HG02571 (cell line): Measurements from ENCODE around the gene AADAC.
"Not testable (repeated sequence)": the region's sequence is repeated elsewhere in the genome, so short reads cannot be mapped to it uniquely, and the experiment has no call there.

Experiments used
- ATAC-seq: cut with Tn5 transposase; IDR thresholded peaks from one replicate; pipeline ENCODE4 v1.9.1; 2021; ENCODE audit warnings: mild to moderate bottlenecking, moderate library complexity; ENCODE audit not compliant: unreplicated experiment

The AADAC gene

GRCh38 chr3:151813799-151814198, at the start of gene AADAC:
AADAC (plus strand) TSS chr3:151814116; CDS start chr3:151814163, 47 bp downstream.
- no peak for ATAC-seq

GRCh38 chr3:151764699-151765098, 49.2 kb upstream of the AADAC start:
- ATAC-seq = not testable (repeated sequence)

- no peak for ATAC-seq
These were observed 48.2 kb upstream of the AADAC start for GRCh38 chr3:151765685-151766084.

- no peak for ATAC-seq
These were observed 47.5 kb upstream of the AADAC start for GRCh38 chr3:151766454-151766853.

GRCh38 chr3:151768393-151768930, 45.5 kb upstream of the AADAC start:
- no peak for ATAC-seq

GRCh38 chr3:151769175-151769574, 44.7 kb upstream of the AADAC start:
- no peak for ATAC-seq

- no peak for ATAC-seq
These were observed 43.0 kb upstream of the AADAC start for GRCh38 chr3:151770956-151771355.

- no peak for ATAC-seq
These were observed 41.0 kb upstream of the AADAC start for GRCh38 chr3:151772825-151773480.

- no peak for ATAC-seq
These were observed 39.7 kb upstream of the AADAC start for GRCh38 chr3:151774235-151774634.

- ATAC-seq = no peak
These were observed 39.0 kb upstream of the AADAC start for GRCh38 chr3:151774910-151775309.

- no peak for ATAC-seq
These were observed 38.3 kb upstream of the AADAC start for GRCh38 chr3:151775314-151776258.

GRCh38 chr3:151776259-151776740, 37.6 kb upstream of the AADAC start:
- ATAC-seq = no peak

GRCh38 chr3:151777880-151778279, 36.0 kb upstream of the AADAC start:
- ATAC-seq = no peak

- ATAC-seq = no peak
These were observed 26.3 kb upstream of the AADAC start for GRCh38 chr3:151787626-151788025.

GRCh38 chr3:151788401-151788800, 25.5 kb upstream of the AADAC start:
- ATAC-seq = no peak

- ATAC-seq = no peak
These were observed 24.0 kb upstream of the AADAC start for GRCh38 chr3:151789853-151790463.

- not testable (repeated sequence) for ATAC-seq
These were observed 23.2 kb upstream of the AADAC start for GRCh38 chr3:151790763-151791162.

- no peak for ATAC-seq
These were observed 21.5 kb upstream of the AADAC start for GRCh38 chr3:151792411-151792810.

- ATAC-seq = no peak
These were observed 20.3 kb upstream of the AADAC start for GRCh38 chr3:151793636-151794035.

- ATAC-seq = no peak
These were observed 19.8 kb upstream of the AADAC start for GRCh38 chr3:151794080-151794479.

- no peak for ATAC-seq
These were observed 18.6 kb upstream of the AADAC start for GRCh38 chr3:151795276-151795675.
